Measurements from ENCODE around the gene PNPLA8. TPM values are rescaled to one million over a fixed set of nuclear protein-coding genes. Genes with fewer than 3 reads are reported as not detected.

PNPLA8 gene
- total and polyA plus RNA-seq, 2 of the 4 experiments (the other 2 are of a cell fraction), result 7.0 to 14.5 TPM

DNA sequence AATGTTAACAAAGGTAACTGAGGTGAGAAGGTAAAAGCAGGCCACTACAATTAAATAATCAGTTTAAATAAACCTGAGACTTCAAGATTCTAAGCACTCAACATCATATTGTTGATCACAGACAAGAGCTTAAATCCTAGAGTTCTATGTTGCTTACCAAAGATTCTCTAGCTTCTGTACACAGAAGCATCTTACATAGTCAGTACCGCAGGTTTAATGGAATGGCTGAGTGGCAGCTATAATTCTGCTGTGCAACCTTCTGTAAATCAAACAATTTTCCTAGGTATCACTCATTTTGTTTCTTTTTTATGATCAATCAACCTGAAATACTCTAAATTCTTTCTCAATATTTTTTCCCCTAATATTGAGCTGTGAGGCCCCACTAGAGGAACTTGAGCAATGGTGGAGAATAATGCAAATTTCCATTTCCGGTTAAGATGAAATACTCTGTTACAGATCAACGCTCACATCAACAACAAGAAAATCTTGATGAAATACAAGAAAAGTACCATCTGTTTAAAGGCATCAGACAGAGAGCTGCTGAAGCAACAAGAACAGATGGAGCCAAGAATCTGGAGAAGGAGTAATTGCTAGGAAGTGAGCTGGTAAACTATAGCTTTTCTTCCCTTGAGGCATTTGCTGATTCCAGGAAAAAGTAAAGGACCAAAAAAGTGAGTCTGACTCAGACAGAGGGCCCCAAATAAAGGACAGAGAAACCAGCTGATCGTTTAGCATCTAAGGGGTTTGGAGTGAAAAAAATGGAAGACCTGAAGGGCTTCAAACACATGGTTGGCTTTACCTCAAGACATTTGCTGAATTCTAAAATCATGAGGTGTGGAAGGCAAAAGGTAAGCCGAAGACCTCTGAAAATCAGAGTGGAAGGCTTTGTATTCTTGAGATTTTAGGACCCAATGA is 22.6 kb downstream of the PNPLA8 start:
- Histone ChIP-seq H4K8ac (ENCODE audit: low read depth in 2 of 2, low read length in 2 of 2) (0 out of 4 replicates have a peak overlapping the region, but pooled peaks of 1 of the 2 experiments have one; percentile 18), H3K79me1 (ENCODE audit: low read depth in 1 of 2, low read length in 2 of 2) (peaks cover 6% of the 10 kb centered on the region in 2 experiments; a peak in 2 of 4 replicates), H4K91ac (ENCODE audit: insufficient read depth, low read depth, low read length) (no peak overlapping the region), H2BK20ac (ENCODE audit: low read depth, low read length) (no peak overlapping the region), H3K23ac (ENCODE audit: low read depth, low read length) (no peak overlapping the region), H2AFZ (replicated peaks; ENCODE audit: low read length, poor library complexity) (no peak overlapping the region), H3K4ac (ENCODE audit: low read depth, low read length) (no peak overlapping the region), H3K9me3 (ENCODE audit: control insufficient read depth, insufficient read depth, low read length) (no peaks in the 10 kb centered on the region), H3K4me3 (ENCODE audit: insufficient read depth, low read depth, low read length) (no peak overlapping the region), H3K27me3 (ENCODE audit: control insufficient read depth, insufficient read depth, low read length) (no peaks in the 10 kb centered on the region), H3K4me2 (ENCODE audit: low read depth, low read length) (peak overlapping the region; percentile 61; the same call in 1 of the 2 replicates), H3K27ac (ENCODE audit: insufficient read depth, low read length) (peak overlapping the region; percentile 27; the same call in 1 of the 2 replicates), H2AK5ac (ENCODE audit: low read depth, low read length) (no peak overlapping the region), H3K4me1 (ENCODE audit: control insufficient read depth, insufficient read depth, low read length) (peaks cover 11% of the 10 kb centered on the region), H3K56ac (ENCODE audit: extremely low read depth, insufficient read depth, low read length) (no peak overlapping the region), H2BK5ac (ENCODE audit: low read depth, low read length, poor library complexity, severe bottlenecking) (peak overlapping the region; percentile 54), H3K14ac (replicated peaks; ENCODE audit: low read depth, low read length) (0 out of 2 replicates have a peak overlapping the region, but pooled peaks have one; percentile 16), H3K9ac (ENCODE audit: low read depth, low read length) (no peak overlapping the region; the same call in 1 of the 2 replicates), H3K18ac (ENCODE audit: low read depth, low read length) (peak overlapping the region; percentile 52; the same call in 1 of the 2 replicates), H2AK9ac (replicated peaks; ENCODE audit: low read depth, low read length, poor library complexity) (no peak overlapping the region), H2BK15ac (ENCODE audit: low read depth, low read length) (no peak overlapping the region), H4K20me1 (ENCODE audit: insufficient read depth, low read length) (no peaks in the 10 kb centered on the region), H3K36me3 (ENCODE audit: control insufficient read depth, insufficient read depth, low read length) (peaks cover 6% of the 10 kb centered on the region), H3K9me1 (ENCODE audit: insufficient read depth, low read length) (no peaks in the 10 kb centered on the region), H2BK120ac (ENCODE audit: low read depth, low read length) (no peak overlapping the region), H4K5ac (ENCODE audit: low read depth, low read length) (peak overlapping the region; percentile 69; the same call in 1 of the 2 replicates)
- CTCF ChIA-PET, result interaction anchor here (1.0 to 1.1 kb wide), 2 partner anchors 49 to 324 kb away, joined by 3 read pairs; no protein-coding TSS in a partner anchor
- intact Hi-C loops (cut with micrococcal nuclease), result no loop called here
- BruUV-seq (replicated peaks), result no TSS peak
- peak; percentile 56 for DNase-seq
- in situ Hi-C loops (cut with MboI; ENCODE audit: low sequenced_read_pairs), result no loop called here
- POLR2A ChIA-PET (ENCODE audit: unreplicated experiment), result interaction anchor here (0.7 kb wide), 1 partner anchor 9 kb away, joined by 3 read pairs; no protein-coding TSS in a partner anchor
- dilution Hi-C loops (cut with HindIII; ENCODE audit: low sequenced_read_pairs, unreplicated experiment), result no loop called here
- WGBS, 2 experiments (ENCODE audit: extremely low coverage in 2 of 2, insufficient read length in 1 of 2), result 57% methylated on average over 2 of the region's 5 CpGs; no CpG with 5 or more reads in 1 of the 2 experiments
- TF ChIP-seq NFE2L2 (IDR thresholded peaks at IDR 0.05; ENCODE audit: low read depth, low read length) (no peak), CHD1 (IDR thresholded peaks at IDR 0.05; ENCODE audit: low read depth, low read length) (no peak), RCOR1 (IDR thresholded peaks at IDR 0.05; ENCODE audit: insufficient replicate concordance, low read length) (no peak), FOS (IDR thresholded peaks at IDR 0.05; ENCODE audit: low read depth, low read length) (no peak), MAZ (IDR thresholded peaks at IDR 0.05; ENCODE audit: borderline replicate concordance, low read depth, low read length) (no peak)
- TF ChIP-seq, protein P1, sequence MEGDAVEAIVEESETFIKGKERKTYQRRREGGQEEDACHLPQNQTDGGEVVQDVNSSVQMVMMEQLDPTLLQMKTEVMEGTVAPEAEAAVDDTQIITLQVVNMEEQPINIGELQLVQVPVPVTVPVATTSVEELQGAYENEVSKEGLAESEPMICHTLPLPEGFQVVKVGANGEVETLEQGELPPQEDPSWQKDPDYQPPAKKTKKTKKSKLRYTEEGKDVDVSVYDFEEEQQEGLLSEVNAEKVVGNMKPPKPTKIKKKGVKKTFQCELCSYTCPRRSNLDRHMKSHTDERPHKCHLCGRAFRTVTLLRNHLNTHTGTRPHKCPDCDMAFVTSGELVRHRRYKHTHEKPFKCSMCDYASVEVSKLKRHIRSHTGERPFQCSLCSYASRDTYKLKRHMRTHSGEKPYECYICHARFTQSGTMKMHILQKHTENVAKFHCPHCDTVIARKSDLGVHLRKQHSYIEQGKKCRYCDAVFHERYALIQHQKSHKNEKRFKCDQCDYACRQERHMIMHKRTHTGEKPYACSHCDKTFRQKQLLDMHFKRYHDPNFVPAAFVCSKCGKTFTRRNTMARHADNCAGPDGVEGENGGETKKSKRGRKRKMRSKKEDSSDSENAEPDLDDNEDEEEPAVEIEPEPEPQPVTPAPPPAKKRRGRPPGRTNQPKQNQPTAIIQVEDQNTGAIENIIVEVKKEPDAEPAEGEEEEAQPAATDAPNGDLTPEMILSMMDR (conservative IDR thresholded peaks at IDR 0.05; ENCODE audit: low read depth, low read length), result no peak
- peak; percentile 49 for ATAC-seq (ENCODE audit: low read depth)

All from IMR-90 (cell line).